GM12878 (cell line): ENCODE measurements around the gene CAMTA1. TPM values are rescaled to one million over a fixed set of nuclear protein-coding genes. Genes with fewer than 3 reads are reported as not detected.

Experiments
- ATAC-seq: fragments of 200-7000 bp; cut with Tn5 transposase; 3 replicates; pipeline ENCODE4 v1.9.1; 2020; ENCODE audit warnings: mild to moderate bottlenecking, moderate library complexity
- BruUV-seq: library from RNA; stranded (reverse); fragments of 400-500 nt; replicated peaks from 2 replicates; lab custom pipeline; 2021; lab: Mats Ljungman, UMichigan
- CTCF ChIA-PET: fragments of 300-600 bp; sonication (Branson Sonifier 250); formaldehyde crosslinking; extraction: SDS; loops from one replicate; lab custom pipeline; 2021; ENCODE audit warnings: inconsistent platforms; lab: Yijun Ruan, JAX
- POLR2A ChIA-PET: fragments of 350-600 bp; formaldehyde crosslinking; extraction: SDS; loops from one replicate; lab custom pipeline; 2021; ENCODE audit warnings: inconsistent platforms; lab: Charles Lee
- RAD21 ChIA-PET: fragments of 300-600 bp; sonication (Branson Sonifier 250); formaldehyde crosslinking; loops from one replicate; lab custom pipeline; 2023; ENCODE audit warnings: antibody characterized with exemption; ENCODE audit not compliant: unreplicated experiment; lab: Charles Lee
- SMC1A ChIA-PET: fragments of 300-600 bp; sonication (Branson Sonifier 250); formaldehyde crosslinking; loops from one replicate; lab custom pipeline; 2023; ENCODE audit not compliant: unreplicated experiment, uncharacterized antibody; lab: Charles Lee
- DNase-seq: peaks from one replicate; pipeline ENCODE4 v3.0.0-alpha.2; 2011; ENCODE audit warnings: low read depth, low spot score
- FAIRE-seq: peaks from 3 replicates; lab custom pipeline; 2011; peaks lifted over from hg19 to GRCh38; lab: Jason Lieb, UNC
- H2AFZ ChIP-seq: 2 replicates; pipeline ENCODE4 v1.6.0; 2011; ENCODE audit warnings: low read depth, low read length, control low read depth; ENCODE audit not compliant: control insufficient read depth
- H3K27ac ChIP-seq: 2 replicates; pipeline ENCODE4 v1.5.1; 2011; ENCODE audit warnings: control low read depth; ENCODE audit not compliant: control insufficient read depth, insufficient read depth
- H3K27me3 ChIP-seq, 2 experiments: replicated peaks in 1 of 2; 2 replicates each; pipeline versions ENCODE4 v1.6.0 to v1.6.1; 2011; ENCODE audit warnings: low read length in 1 of 2; ENCODE audit not compliant: control insufficient read depth in 2 of 2, insufficient read depth in 2 of 2
- H3K36me3 ChIP-seq, 2 experiments: 2 replicates each; pipeline ENCODE4 v1.5.1; 2011; ENCODE audit warnings: low read length in 1 of 2; ENCODE audit not compliant: control insufficient read depth in 2 of 2, insufficient read depth in 2 of 2
- H3K4me1 ChIP-seq: 2 replicates; pipeline ENCODE4 v1.6.1; 2011; ENCODE audit warnings: mild to moderate bottlenecking, low read length, moderate library complexity, mixed read lengths; ENCODE audit not compliant: control insufficient read depth, insufficient read depth
- H3K4me2 ChIP-seq: 2 replicates; pipeline ENCODE4 v1.6.0; 2011; ENCODE audit warnings: control low read depth; ENCODE audit not compliant: control insufficient read depth, insufficient read depth
- H3K4me3 ChIP-seq: fragments of 200-600 bp; sonication (generic); 2 replicates; pipeline ENCODE4 v1.5.1; 2016
- H3K79me2 ChIP-seq: 2 replicates; pipeline ENCODE4 v1.6.0; 2011; ENCODE audit warnings: low read length; ENCODE audit not compliant: control insufficient read depth, insufficient read depth
- H3K9ac ChIP-seq: 2 replicates; pipeline ENCODE4 v1.8.0; 2011; ENCODE audit warnings: low read length, control low read depth, mixed read lengths; ENCODE audit not compliant: control insufficient read depth, insufficient read depth
- H3K9me3 ChIP-seq: replicated peaks from 3 replicates; pipeline ENCODE4 v1.5.1; 2011; ENCODE audit warnings: mild to moderate bottlenecking, low read length; ENCODE audit not compliant: control insufficient read depth, insufficient read depth
- H4K20me1 ChIP-seq: 2 replicates; pipeline ENCODE4 v1.6.0; 2011; ENCODE audit not compliant: control insufficient read depth, insufficient read depth
- CBFB ChIP-seq: IDR thresholded peaks from 2 replicates; pipeline ENCODE4 v1.6.1; 2016; ENCODE audit warnings: antibody characterized with exemption, low read depth
- CBX5 ChIP-seq: sonication (generic); IDR thresholded peaks from 2 replicates; pipeline ENCODE4 v1.6.1; 2016; ENCODE audit warnings: low read depth, moderate library complexity, mild to moderate bottlenecking, inconsistent platforms
- CHD4 ChIP-seq: fragments of 200-600 bp; sonication (generic); IDR thresholded peaks from 2 replicates; pipeline ENCODE4 v1.6.1; 2016; ENCODE audit warnings: mild to moderate bottlenecking
- HDAC6 ChIP-seq: fragments of 200-600 bp; sonication (generic); IDR thresholded peaks from one replicate; pipeline ENCODE4 v1.8.0; 2017; ENCODE audit warnings: antibody characterized with exemption; ENCODE audit not compliant: unreplicated experiment
- MTA3 ChIP-seq: IDR thresholded peaks from 2 replicates; pipeline ENCODE4 v1.6.1; 2012; ENCODE audit warnings: low read length, inconsistent platforms, borderline replicate concordance
- SMAD5 ChIP-seq: IDR thresholded peaks from 2 replicates; pipeline ENCODE4 v1.6.1; 2016; ENCODE audit warnings: antibody characterized with exemption, low read depth
- TCF12 ChIP-seq: IDR thresholded peaks from 2 replicates; pipeline ENCODE4 v1.6.1; 2011; ENCODE audit warnings: low read depth, mild to moderate bottlenecking, low read length
- TCF7 ChIP-seq: IDR thresholded peaks from 2 replicates; pipeline ENCODE4 v1.6.1; 2014; ENCODE audit warnings: antibody characterized with exemption, borderline replicate concordance
- USF1 ChIP-seq: IDR thresholded peaks from 2 replicates; pipeline ENCODE4 v1.6.1; 2011; ENCODE audit warnings: borderline replicate concordance, low read depth, mild to moderate bottlenecking, moderate library complexity, mixed read lengths, low read length; ENCODE audit not compliant: insufficient read depth; ENCODE audit errors: extremely low read length
- ZNF274 ChIP-seq: IDR thresholded peaks from one replicate; pipeline ENCODE4 v1.8.0; 2011; ENCODE audit not compliant: insufficient read length, insufficient read depth
- WGBS: methylation state at CpG from one replicate; pipeline ENCODE4 v1.1.6; 2016; ENCODE audit warnings: low lambda C conversion rate; ENCODE audit not compliant: insufficient replicate concordance, insufficient coverage; ENCODE audit errors: missing lambda C conversion rate; 5-methylcytosine and 5-hydroxymethylcytosine counted together
- in situ Hi-C: fragments of 300-500 bp; cut with MboI; formaldehyde crosslinking; loops from 9 replicates; pipeline ENCODE4 v1.14.3; 2018; ENCODE audit warnings: mixed read lengths
- intact Hi-C: fragments of 100-400 bp; cut with micrococcal nuclease; formaldehyde crosslinking; loops from one replicate; pipeline ENCODE4 v1.14.2; 2022; ENCODE audit not compliant: unreplicated experiment
- polyA plus RNA-seq, 11 experiments: library from polyadenylated mRNA; depleted of rRNA in 4 of 11; unstranded in 6 of 11; stranded (reverse) in 5 of 11; fragments of >200 nt; fragmentation: Nextera tagmentation in 4 of 11; fragmentation: Illumina TruSeq in 1 of 11; extraction: Ambion mirVana in 4 of 11; extraction: Trizol in 1 of 11; gene quantifications; 1 replicate in 1 of 11; 2 replicates in 10 of 11; pipeline versions ENCODE4 v1.2.1 to v1.2.3, GENCODE V29; 2011 to 2016; ENCODE audit warnings: inconsistent platforms in 2 of 11, missing spikeins in 2 of 11, low read depth in 1 of 11
- total RNA-seq, 4 experiments: library from RNA; depleted of rRNA in 3 of 4; stranded (reverse); fragments of >200 nt in 3 of 4; fragmentation: Illumina TruSeq in 1 of 4; extraction: Trizol in 1 of 4; gene quantifications; 2 replicates each; pipeline versions ENCODE4 v1.2.1 to v1.2.3, GENCODE V29; 2013 to 2021

CAMTA1 gene
- total and polyA plus RNA-seq, 10 of the 15 experiments (the other 5 are each of a cell fraction or from before 2014, with no cell fraction given), result 37.7 to 148 (median 76.4) TPM

DNA sequence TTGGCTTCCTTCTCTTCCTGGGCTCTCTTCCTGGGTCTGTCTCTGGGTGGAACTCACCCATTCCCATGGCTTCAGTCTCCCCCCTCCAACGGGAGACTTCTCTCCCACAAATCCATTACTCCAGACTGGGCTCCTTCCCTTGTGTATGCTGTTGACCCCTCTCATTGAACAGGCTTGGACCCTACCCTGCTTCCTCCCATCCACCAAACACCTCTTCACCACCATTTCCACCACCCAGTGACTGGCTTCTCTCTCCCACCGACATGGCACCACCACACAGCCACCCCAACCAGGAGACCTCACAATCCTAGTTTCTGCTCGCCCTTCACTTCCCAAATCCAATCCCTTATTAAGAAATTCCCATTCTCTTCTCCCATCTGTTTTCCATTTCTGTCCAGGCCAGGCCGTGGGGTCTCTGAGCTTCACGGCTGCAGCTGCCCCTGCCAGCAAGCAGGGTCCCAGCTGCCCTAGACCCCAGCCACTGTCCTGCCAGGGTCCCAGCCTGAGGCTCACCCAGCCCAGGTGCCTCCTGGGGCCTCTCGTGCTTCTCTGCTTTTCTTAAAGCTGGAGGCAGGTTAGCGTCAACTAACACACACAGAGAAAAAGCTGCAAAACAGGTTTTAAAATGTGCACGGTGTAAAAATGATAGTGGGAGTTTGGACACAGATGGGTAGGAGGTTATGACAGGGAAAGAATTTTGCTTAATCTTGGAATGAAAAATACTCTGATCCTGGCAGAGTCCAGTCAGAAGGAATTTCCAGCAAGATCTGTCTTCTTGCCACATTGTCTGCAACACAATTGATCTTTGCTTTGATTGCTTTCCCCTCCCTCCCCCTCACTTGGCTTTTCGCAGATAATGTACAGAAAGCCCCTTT, 602.0 kb downstream of the CAMTA1 start:
- ATAC-seq (no peak), FAIRE-seq (no peak), DNase-seq (no peak)
- H3K9ac ChIP-seq, result no peak overlapping the region
- intact Hi-C loops (no loop called here), in situ Hi-C loops (no loop called here)
- no peak for TF ChIP-seq MTA3
- H3K27me3 ChIP-seq, result no peaks in the 10 kb centered on the region; a peak in 1 of 4 replicates
- POLR2A ChIA-PET, result no interaction called here
- no peaks in the 10 kb centered on the region for H3K36me3 ChIP-seq
- no peak overlapping the region for H2AFZ ChIP-seq
- H3K9me3 ChIP-seq, result no peaks in the 10 kb centered on the region; the same call in 2 of the 3 replicates
- H3K4me2 ChIP-seq, result no peak overlapping the region
- no peaks in the 10 kb centered on the region for H3K4me1 ChIP-seq
- no peaks in the 10 kb centered on the region for H4K20me1 ChIP-seq
- H3K4me3 ChIP-seq, result no peak overlapping the region
- no peaks in the 10 kb centered on the region for H3K79me2 ChIP-seq
- CTCF ChIA-PET, result no interaction called here
- BruUV-seq, result no TSS peak
- H3K27ac ChIP-seq, result no peak overlapping the region
- SMC1A ChIA-PET, result no interaction called here
- 20% methylated on average over 9 of the region's 9 CpGs for WGBS
- RAD21 ChIA-PET, result no interaction called here

GRCh38 chr1:7388141-7388487, 602.9 kb downstream of the CAMTA1 start:
- H3K79me2 ChIP-seq, result no peaks in the 10 kb centered on the region
- no peaks in the 10 kb centered on the region; a peak in 1 of 4 replicates for H3K27me3 ChIP-seq
- H3K4me2 ChIP-seq, result no peak overlapping the region
- no peaks in the 10 kb centered on the region for H3K36me3 ChIP-seq
- no peak overlapping the region for H3K4me3 ChIP-seq
- ChIA-PET POLR2A (no interaction called here), SMC1A (no interaction called here), CTCF (no interaction called here), RAD21 (no interaction called here)
- no peaks in the 10 kb centered on the region for H4K20me1 ChIP-seq
- no peak for TF ChIP-seq USF1
- no peak for TF ChIP-seq CBX5
- TF ChIP-seq ZNF274, result no peak
- no peak for TF ChIP-seq HDAC6
- no peak for TF ChIP-seq TCF12
- no peak for TF ChIP-seq CHD4
- TF ChIP-seq SMAD5, result no peak
- no peak for TF ChIP-seq TCF7
- TF ChIP-seq CBFB, result no peak
- FAIRE-seq (no peak), DNase-seq (no peak), ATAC-seq (no peak)
- H2AFZ ChIP-seq, result no peak overlapping the region
- 20% methylated on average over 11 of the region's 11 CpGs for WGBS
- BruUV-seq, result no TSS peak
- no peaks in the 10 kb centered on the region for H3K9me3 ChIP-seq
- in situ Hi-C loops (no loop called here), intact Hi-C loops (no loop called here)
- H3K27ac ChIP-seq, result no peak overlapping the region
- H3K9ac ChIP-seq, result no peak overlapping the region
- no peaks in the 10 kb centered on the region for H3K4me1 ChIP-seq
